Mesenchymal stem cell (in vitro differentiated cells and primary cell): ENCODE results near the gene CEP152.

Experiments
- DNase-seq: peaks from one replicate; pipeline ENCODE4 v3.0.0-alpha.2; 2013
- H2AFZ ChIP-seq: one replicate; pipeline ENCODE4 v1.6.1; 2013; ENCODE audit warnings: low read depth, mild to moderate bottlenecking, control low read depth, inconsistent platforms, low read length, moderate library complexity
- H2AK5ac ChIP-seq: 2 replicates; pipeline ENCODE4 v1.6.1; 2013; ENCODE audit warnings: low read length, moderate library complexity, mild to moderate bottlenecking, inconsistent platforms; ENCODE audit not compliant: severe bottlenecking
- H2BK120ac ChIP-seq: one replicate; pipeline ENCODE4 v1.6.1; 2013; ENCODE audit warnings: low read depth, mild to moderate bottlenecking, inconsistent platforms, low read length, moderate library complexity
- H2BK12ac ChIP-seq, 2 experiments: one replicate each; pipeline ENCODE4 v1.6.1; 2013; ENCODE audit warnings: inconsistent platforms in 2 of 2, low read length in 2 of 2, mild to moderate bottlenecking in 2 of 2, moderate library complexity in 2 of 2, control low read depth in 1 of 2
- H2BK15ac ChIP-seq: one replicate; pipeline ENCODE4 v1.6.1; 2013; ENCODE audit warnings: mild to moderate bottlenecking, low read depth, inconsistent platforms; ENCODE audit not compliant: poor library complexity, severe bottlenecking
- H2BK5ac ChIP-seq: 2 replicates; pipeline ENCODE4 v1.6.1; 2013; ENCODE audit warnings: low read depth, mild to moderate bottlenecking, low read length, control low read depth, inconsistent platforms; ENCODE audit not compliant: poor library complexity, severe bottlenecking
- H3K14ac ChIP-seq, 2 experiments: one replicate each; pipeline ENCODE4 v1.6.1; 2013; ENCODE audit warnings: inconsistent platforms in 2 of 2, low read length in 2 of 2, control low read depth in 1 of 2, mild to moderate bottlenecking in 1 of 2, moderate library complexity in 1 of 2
- H3K18ac ChIP-seq, 2 experiments: one replicate each; pipeline ENCODE4 v1.6.1; 2013; ENCODE audit warnings: inconsistent platforms in 2 of 2, low read length in 2 of 2, control low read depth in 1 of 2, low read depth in 1 of 2, mild to moderate bottlenecking in 1 of 2
- H3K23ac ChIP-seq, 2 experiments: one replicate each; pipeline ENCODE4 v1.6.1; 2013; ENCODE audit warnings: inconsistent platforms in 2 of 2, low read length in 2 of 2, mild to moderate bottlenecking in 2 of 2, moderate library complexity in 2 of 2, control low read depth in 1 of 2
- H3K27ac ChIP-seq: 2 replicates; pipeline ENCODE4 v1.5.1; 2013; ENCODE audit warnings: mild to moderate bottlenecking, moderate library complexity, low read length, control low read depth, inconsistent platforms; ENCODE audit not compliant: poor library complexity, severe bottlenecking
- H3K27me3 ChIP-seq, 2 experiments: 2 replicates each; pipeline versions ENCODE4 v1.6.1 to v1.7.0; 2013; ENCODE audit warnings: low read length in 2 of 2, mild to moderate bottlenecking in 2 of 2, moderate library complexity in 2 of 2, control low read depth in 1 of 2, inconsistent platforms in 1 of 2; ENCODE audit not compliant: control insufficient read depth in 1 of 2, insufficient read depth in 1 of 2
- H3K36me3 ChIP-seq, 2 experiments: 2 replicates each; pipeline versions ENCODE4 v1.6.1 to v1.7.0; 2013; ENCODE audit warnings: low read length in 2 of 2, control low read depth in 1 of 2, inconsistent platforms in 1 of 2, low read depth in 1 of 2, mild to moderate bottlenecking in 1 of 2; ENCODE audit not compliant: insufficient read depth in 2 of 2, control insufficient read depth in 1 of 2
- H3K4ac ChIP-seq, 2 experiments: one replicate each; pipeline ENCODE4 v1.6.1; 2013; ENCODE audit warnings: inconsistent platforms in 2 of 2, low read length in 2 of 2, mild to moderate bottlenecking in 2 of 2, moderate library complexity in 2 of 2, control low read depth in 1 of 2, low read depth in 1 of 2
- H3K4me1 ChIP-seq: 2 replicates; pipeline ENCODE4 v1.6.1; 2013; ENCODE audit warnings: low read depth, low read length, control low read depth; ENCODE audit not compliant: control insufficient read depth, insufficient read depth
- H3K4me2 ChIP-seq: 2 replicates; pipeline ENCODE4 v1.6.1; 2013; ENCODE audit warnings: low read length, mild to moderate bottlenecking, inconsistent platforms; ENCODE audit not compliant: poor library complexity, severe bottlenecking
- H3K4me3 ChIP-seq, 2 experiments: 2 replicates each; pipeline versions ENCODE4 v1.5.1 to v1.7.0; 2013; ENCODE audit warnings: low read length in 2 of 2, mild to moderate bottlenecking in 2 of 2, control low read depth in 1 of 2, low read depth in 1 of 2; ENCODE audit not compliant: insufficient read depth in 1 of 2
- H3K79me1 ChIP-seq: replicated peaks from 2 replicates; pipeline ENCODE4 v1.6.1; 2013; ENCODE audit warnings: mild to moderate bottlenecking, control low read depth, low read length, inconsistent platforms; ENCODE audit not compliant: poor library complexity, severe bottlenecking
- H3K9ac ChIP-seq: 2 replicates; pipeline ENCODE4 v1.7.0; 2013; ENCODE audit warnings: mild to moderate bottlenecking, low read length, moderate library complexity
- H3K9me3 ChIP-seq: 2 replicates; pipeline ENCODE4 v1.7.0; 2013; ENCODE audit warnings: mild to moderate bottlenecking, low read length; ENCODE audit not compliant: control insufficient read depth
- H4K8ac ChIP-seq: one replicate; pipeline ENCODE4 v1.6.1; 2013; ENCODE audit warnings: inconsistent platforms, mild to moderate bottlenecking, low read length, moderate library complexity
- H4K91ac ChIP-seq: one replicate; pipeline ENCODE4 v1.6.1; 2013; ENCODE audit warnings: mild to moderate bottlenecking, low read length, inconsistent platforms
- WGBS: methylation state at CpG from one replicate; pipeline ENCODE4 v1.1.7; 2013; ENCODE audit warnings: mixed read lengths; 5-methylcytosine and 5-hydroxymethylcytosine counted together

Gene CEP152

GRCh38 chr15:48798319-48798718, 12.6 kb downstream of the CEP152 start:
- Histone ChIP-seq H2BK15ac (no peak overlapping the region), H2BK12ac (peak overlapping the region in 1 of 2 experiments; percentile 83), H3K36me3 (no peaks in the 10 kb centered on the region), H2BK5ac (no peak overlapping the region), H3K9ac (peak overlapping the region; percentile 77), H4K8ac (peak overlapping the region; percentile 35), H3K4me1 (peaks cover 2% of the 10 kb centered on the region), H4K91ac (no peak overlapping the region), H3K4me2 (peak overlapping the region; percentile 10), H2BK120ac (no peak overlapping the region), H3K4me3 (peak overlapping the region in 1 of 2 experiments; percentile 64), H3K4ac (no peak overlapping the region), H3K27me3 (no peaks in the 10 kb centered on the region), H3K27ac (no peak overlapping the region), H3K23ac (no peak overlapping the region), H3K18ac (no peak overlapping the region), H3K79me1 (peaks cover 4% of the 10 kb centered on the region), H3K14ac (no peak overlapping the region), H2AK5ac (no peak overlapping the region), H3K9me3 (no peaks in the 10 kb centered on the region), H2AFZ (no peak overlapping the region)
- DNase-seq: no peak
- no CpG with 5 or more reads among the region's 1 CpG for whole genome bisulfite sequencing

- peak; percentile 85 for DNase-seq
- peak overlapping the region in 1 of 2 experiments; percentile 64 for H3K4me3 ChIP-seq
- no peak overlapping the region for H2BK5ac ChIP-seq
- no peaks in the 10 kb centered on the region for H3K27me3 ChIP-seq
- no peak overlapping the region for H2BK12ac ChIP-seq
- H3K4me2 ChIP-seq: no peak overlapping the region
- peaks cover 2% of the 10 kb centered on the region for H3K4me1 ChIP-seq
- H3K9ac ChIP-seq: peak overlapping the region; percentile 77
- H3K36me3 ChIP-seq: peaks cover 4 to 6% of the 10 kb centered on the region in 2 experiments
- H2AFZ ChIP-seq: no peak overlapping the region
- H2BK120ac ChIP-seq: no peak overlapping the region
- no peaks in the 10 kb centered on the region for H3K9me3 ChIP-seq
- H3K4ac ChIP-seq: no peak overlapping the region
- peak overlapping the region; percentile 62 for H3K27ac ChIP-seq
- H3K23ac ChIP-seq: no peak overlapping the region
- no peak overlapping the region for H2BK15ac ChIP-seq
- no peak overlapping the region for H4K91ac ChIP-seq
- peaks cover 4% of the 10 kb centered on the region for H3K79me1 ChIP-seq
- H3K14ac ChIP-seq: no peak overlapping the region
- no peak overlapping the region for H4K8ac ChIP-seq
- WGBS: 30% methylated on average over 3 of the region's 3 CpGs
- no peak overlapping the region for H2AK5ac ChIP-seq
- no peak overlapping the region for H3K18ac ChIP-seq
Measured at GRCh38 chr15:48796930-48797329, 13.9 kb downstream of the CEP152 start.

GRCh38 chr15:48796521-48796920, 14.3 kb downstream of the CEP152 start:
- DNase-seq: peak; percentile 60
- Histone ChIP-seq H4K8ac (no peak overlapping the region), H3K27me3 (no peaks in the 10 kb centered on the region), H2BK120ac (no peak overlapping the region), H2BK15ac (no peak overlapping the region), H2BK5ac (no peak overlapping the region), H3K14ac (no peak overlapping the region), H3K18ac (no peak overlapping the region), H3K4ac (no peak overlapping the region), H3K9me3 (no peaks in the 10 kb centered on the region), H3K36me3 (peaks cover 4 to 6% of the 10 kb centered on the region in 2 experiments), H3K4me2 (no peak overlapping the region), H2AFZ (no peak overlapping the region), H4K91ac (no peak overlapping the region), H3K4me1 (peaks cover 2% of the 10 kb centered on the region), H3K9ac (peak overlapping the region; percentile 77), H2AK5ac (no peak overlapping the region), H3K23ac (no peak overlapping the region), H3K79me1 (peaks cover 4% of the 10 kb centered on the region), H3K4me3 (no peak overlapping the region), H3K27ac (peak overlapping the region; percentile 62), H2BK12ac (no peak overlapping the region)
- 55% methylated on average over 1 of the region's 3 CpGs for WGBS

- H3K4ac ChIP-seq: no peak overlapping the region
- H2BK5ac ChIP-seq: no peak overlapping the region
- H3K14ac ChIP-seq: no peak overlapping the region
- no peak overlapping the region for H2BK15ac ChIP-seq
- 93% methylated on average over 3 of the region's 3 CpGs for WGBS
- H2AK5ac ChIP-seq: no peak overlapping the region
- no peak overlapping the region for H4K8ac ChIP-seq
- peaks cover 4% of the 10 kb centered on the region for H3K79me1 ChIP-seq
- no peak overlapping the region for H4K91ac ChIP-seq
- no peak overlapping the region for H2AFZ ChIP-seq
- H3K4me2 ChIP-seq: no peak overlapping the region
- peaks cover 4 to 6% of the 10 kb centered on the region in 2 experiments for H3K36me3 ChIP-seq
- no peak overlapping the region for H3K23ac ChIP-seq
- peaks cover 2% of the 10 kb centered on the region for H3K4me1 ChIP-seq
- H3K9me3 ChIP-seq: no peaks in the 10 kb centered on the region
- H2BK12ac ChIP-seq: no peak overlapping the region
- H3K27me3 ChIP-seq: no peaks in the 10 kb centered on the region
- no peak for DNase-seq
- H3K9ac ChIP-seq: peak overlapping the region; percentile 77
- peak overlapping the region; percentile 77 for H3K27ac ChIP-seq
- H2BK120ac ChIP-seq: no peak overlapping the region
- H3K4me3 ChIP-seq: no peak overlapping the region
- no peak overlapping the region for H3K18ac ChIP-seq
Measured at GRCh38 chr15:48795901-48796300, 15.0 kb downstream of the CEP152 start.
